HUES6 (cell line): ENCODE data around the gene HBD.

Source experiments
- H3K27ac ChIP-seq: 2 replicates; pipeline ENCODE4 v1.7.0; 2013; ENCODE audit warnings: low read depth, mild to moderate bottlenecking, low read length, inconsistent platforms
- H3K27me3 ChIP-seq: 2 replicates; pipeline ENCODE4 v1.6.1; 2013; ENCODE audit warnings: low read length; ENCODE audit not compliant: control insufficient read depth, insufficient read depth
- H3K36me3 ChIP-seq: 2 replicates; pipeline ENCODE4 v1.6.1; 2013; ENCODE audit warnings: low read length; ENCODE audit not compliant: control insufficient read depth, insufficient read depth
- H3K4me1 ChIP-seq: 2 replicates; pipeline ENCODE4 v1.6.1; 2013; ENCODE audit warnings: low read length; ENCODE audit not compliant: control insufficient read depth, insufficient read depth
- H3K4me3 ChIP-seq: 2 replicates; pipeline ENCODE4 v1.5.1; 2013; ENCODE audit warnings: low read depth, low read length
- H3K9ac ChIP-seq: one replicate; pipeline ENCODE4 v1.6.1; 2013; ENCODE audit warnings: mild to moderate bottlenecking, low read length
- H3K9me3 ChIP-seq: 2 replicates; pipeline ENCODE4 v1.6.1; 2013; ENCODE audit warnings: low read depth, low read length; ENCODE audit not compliant: control insufficient read depth, insufficient read depth

HBD gene

DNA sequence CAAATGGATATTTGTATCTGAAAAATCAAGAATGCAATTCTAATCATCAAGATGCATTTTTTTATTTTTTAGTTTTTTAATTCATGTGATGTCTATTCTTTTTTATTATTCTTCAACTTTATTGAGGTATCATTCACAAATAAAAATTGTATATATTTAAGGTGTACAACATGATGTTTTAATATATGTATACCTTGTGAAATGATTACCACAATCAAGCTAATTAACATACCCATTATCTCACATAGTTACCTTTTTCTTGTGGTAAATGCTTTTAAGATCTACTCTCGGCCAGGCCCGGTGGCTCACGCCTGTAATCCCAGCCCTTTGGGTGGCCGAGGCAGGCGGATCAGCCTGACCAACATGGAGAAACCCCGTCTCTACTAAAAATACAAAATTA, 11.1 kb downstream of the HBD start:
- H3K27me3 ChIP-seq: no peaks in the 10 kb centered on the region
- no peaks in the 10 kb centered on the region for H3K36me3 ChIP-seq
- no peak overlapping the region for H3K27ac ChIP-seq
- peaks cover 9% of the 10 kb centered on the region for H3K9me3 ChIP-seq
- no peak overlapping the region for H3K4me3 ChIP-seq
- H3K4me1 ChIP-seq: no peaks in the 10 kb centered on the region
- no peak overlapping the region for H3K9ac ChIP-seq

DNA sequence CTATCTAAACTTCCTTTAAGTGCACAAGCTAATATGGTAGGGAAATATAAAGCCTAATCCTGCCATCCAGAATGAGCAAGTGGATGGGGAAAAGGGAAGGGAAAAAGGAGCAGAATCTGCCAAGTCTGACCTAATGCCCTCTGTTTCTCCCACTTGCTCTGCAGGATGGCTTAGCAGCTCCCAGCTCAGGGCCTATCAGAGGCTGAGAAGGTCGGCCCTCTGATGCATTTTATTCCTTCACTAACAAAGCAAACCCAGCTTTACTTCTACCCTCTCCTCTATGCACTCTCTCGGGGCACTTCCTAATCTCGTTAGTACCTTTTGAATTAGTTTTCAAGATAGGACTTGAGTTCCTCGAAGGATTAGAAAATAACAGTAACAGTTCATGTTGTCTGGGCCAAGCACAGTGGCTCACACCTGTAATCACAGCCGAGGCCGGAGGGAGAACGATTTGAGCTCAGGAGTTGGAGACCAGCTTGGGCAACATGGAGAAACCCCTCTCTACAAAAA, 23.9 kb downstream of the HBD start:
- Histone ChIP-seq H3K27ac (no peak overlapping the region), H3K9me3 (no peaks in the 10 kb centered on the region), H3K36me3 (no peaks in the 10 kb centered on the region), H3K27me3 (no peaks in the 10 kb centered on the region), H3K9ac (no peak overlapping the region), H3K4me3 (no peak overlapping the region), H3K4me1 (no peaks in the 10 kb centered on the region)

- Histone ChIP-seq H3K4me3 (no peak overlapping the region), H3K36me3 (no peaks in the 10 kb centered on the region), H3K9ac (no peak overlapping the region), H3K27me3 (no peaks in the 10 kb centered on the region), H3K4me1 (no peaks in the 10 kb centered on the region), H3K9me3 (no peaks in the 10 kb centered on the region), H3K27ac (no peak overlapping the region)
Observed at GRCh38 chr11:5204787-5205186, 29.5 kb downstream of the HBD start.

DNA sequence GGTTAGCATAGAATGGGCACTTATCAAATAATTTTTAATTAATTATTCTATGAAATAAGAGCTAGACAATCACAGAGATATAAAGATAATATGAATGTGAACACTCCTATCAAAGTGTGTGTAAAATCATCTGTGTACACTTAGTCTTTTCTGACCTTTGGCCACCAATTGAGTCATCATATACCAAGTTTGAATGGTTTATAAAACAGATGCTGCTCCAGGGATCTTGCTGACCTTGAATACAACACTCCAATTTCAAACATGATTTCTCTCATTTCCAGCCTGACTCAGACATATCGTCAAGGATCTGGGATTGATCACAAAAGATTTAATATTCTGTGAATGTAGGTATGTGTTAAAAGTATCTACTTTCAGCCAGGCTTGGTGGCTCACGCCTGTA, 30.9 kb downstream of the HBD start:
- Histone ChIP-seq H3K27me3 (no peaks in the 10 kb centered on the region), H3K27ac (no peak overlapping the region), H3K36me3 (no peaks in the 10 kb centered on the region), H3K4me1 (no peaks in the 10 kb centered on the region), H3K4me3 (no peak overlapping the region), H3K9me3 (no peaks in the 10 kb centered on the region), H3K9ac (no peak overlapping the region)

GRCh38 chr11:5200582-5200981, 33.7 kb downstream of the HBD start, which contains the start of gene OR51V1:
Gene OR51V1 (minus strand): TSS chr11:5200682. CDS start chr11:5200682, 0 bp downstream.
- Histone ChIP-seq H3K27me3 (no peaks in the 10 kb centered on the region), H3K9me3 (no peaks in the 10 kb centered on the region), H3K27ac (no peak within 1 kb of the TSS), H3K4me1 (peaks cover 9% of the 10 kb centered on the region), H3K9ac (no peak within 1 kb of the TSS), H3K36me3 (no peaks in the 10 kb centered on the region), H3K4me3 (no peak within 1 kb of the TSS)

GRCh38 chr11:5198285-5198684, 36.0 kb downstream of the HBD start:
- Histone ChIP-seq H3K4me1 (peaks cover 9% of the 10 kb centered on the region), H3K27me3 (no peaks in the 10 kb centered on the region)

DNA sequence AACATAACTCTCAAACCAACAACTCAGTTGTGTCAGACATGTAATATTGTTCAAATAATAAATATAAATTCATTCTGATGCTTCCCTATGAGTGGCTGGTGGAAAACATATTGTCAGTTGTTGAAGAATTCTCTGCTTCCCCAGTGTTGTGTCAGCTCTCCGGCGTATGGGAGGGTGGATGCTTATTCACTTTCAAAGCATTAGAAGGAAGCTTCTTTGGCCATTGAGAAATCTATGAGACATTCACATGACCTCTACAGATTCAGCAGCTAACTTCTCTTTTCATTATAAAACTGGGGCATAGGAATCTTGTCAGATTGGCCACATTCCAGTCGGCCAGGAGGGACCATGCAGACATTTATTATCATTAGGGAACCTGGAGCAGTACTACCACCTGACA, 36.7 kb downstream of the HBD start:
- Histone ChIP-seq H3K9ac (no peak overlapping the region), H3K27me3 (no peaks in the 10 kb centered on the region), H3K4me1 (peaks cover 9% of the 10 kb centered on the region), H3K27ac (no peak overlapping the region), H3K4me3 (no peak overlapping the region), H3K9me3 (0 out of 2 replicates have a peak, but pooled peaks cover 3% of the 10 kb centered on the region), H3K36me3 (no peaks in the 10 kb centered on the region)

More at GRCh38 chr11:5198285-5198684, 36.0 kb downstream of the HBD start:
- Histone ChIP-seq H3K27ac (no peak overlapping the region), H3K9me3 (0 out of 2 replicates have a peak, but pooled peaks cover 2% of the 10 kb centered on the region), H3K9ac (no peak overlapping the region), H3K4me3 (no peak overlapping the region), H3K36me3 (no peaks in the 10 kb centered on the region)

DNA sequence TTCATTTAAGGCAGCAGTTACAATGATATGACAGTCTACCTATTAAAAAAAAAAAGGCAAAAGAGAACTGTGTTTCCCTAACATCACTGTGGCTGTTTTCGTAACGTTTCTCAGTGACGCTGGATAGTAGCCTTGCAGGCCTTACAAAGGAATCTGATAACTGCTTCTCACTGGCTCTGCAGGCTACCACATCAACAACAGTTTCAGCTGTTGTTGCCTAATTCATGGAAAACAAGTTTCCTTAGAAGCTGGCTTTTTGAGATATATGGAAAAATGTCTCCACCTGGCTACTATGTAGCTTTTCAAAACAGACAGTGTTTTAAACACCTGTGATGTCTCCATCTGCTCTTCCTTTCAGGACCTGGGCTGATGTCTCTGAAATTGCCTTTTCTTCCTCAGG, 37.6 kb downstream of the HBD start:
- Histone ChIP-seq H3K9ac (no peak overlapping the region), H3K9me3 (0 out of 2 replicates have a peak, but pooled peaks cover 4% of the 10 kb centered on the region), H3K27me3 (no peaks in the 10 kb centered on the region), H3K27ac (no peak overlapping the region), H3K4me3 (no peak overlapping the region), H3K36me3 (no peaks in the 10 kb centered on the region), H3K4me1 (peaks cover 9% of the 10 kb centered on the region)

GRCh38 chr11:5196067-5196466, 38.2 kb downstream of the HBD start:
- no peak overlapping the region for H3K4me3 ChIP-seq
- H3K4me1 ChIP-seq: peaks cover 9% of the 10 kb centered on the region
- 0 out of 2 replicates have a peak, but pooled peaks cover 4% of the 10 kb centered on the region for H3K9me3 ChIP-seq
- H3K27ac ChIP-seq: no peak overlapping the region
- H3K9ac ChIP-seq: no peak overlapping the region
- H3K27me3 ChIP-seq: no peaks in the 10 kb centered on the region
- no peaks in the 10 kb centered on the region for H3K36me3 ChIP-seq

- H3K4me1 ChIP-seq: peaks cover 9% of the 10 kb centered on the region
- H3K36me3 ChIP-seq: no peaks in the 10 kb centered on the region
- no peak overlapping the region for H3K4me3 ChIP-seq
- H3K27me3 ChIP-seq: no peaks in the 10 kb centered on the region
- H3K27ac ChIP-seq: no peak overlapping the region
- no peak overlapping the region for H3K9ac ChIP-seq
- peaks cover 18% of the 10 kb centered on the region; the same call in 1 of the 2 replicates for H3K9me3 ChIP-seq
Observed at GRCh38 chr11:5192738-5193137, 41.5 kb downstream of the HBD start.

DNA sequence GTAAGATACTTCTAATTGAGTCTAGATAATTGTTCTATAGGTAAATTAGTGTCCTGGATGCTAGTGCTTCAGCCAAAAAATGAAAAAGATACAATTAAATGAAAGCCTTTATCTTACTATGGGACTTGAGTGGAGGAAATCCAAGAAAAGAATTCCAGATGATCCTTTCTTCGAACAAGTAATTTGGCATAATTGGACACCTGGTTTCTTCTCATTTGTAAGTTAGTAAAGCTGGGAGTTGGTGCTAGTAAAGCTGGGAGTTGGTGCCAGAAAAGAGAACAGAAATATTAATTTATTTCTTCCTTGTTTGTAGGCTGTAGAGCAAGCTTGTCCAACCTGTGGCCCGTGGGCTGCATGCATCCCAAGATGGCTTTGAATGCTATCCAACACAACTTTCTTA, 46.1 kb downstream of the HBD start:
- Histone ChIP-seq H3K4me3 (no peak overlapping the region), H3K9ac (no peak overlapping the region), H3K4me1 (no peaks in the 10 kb centered on the region), H3K27me3 (no peaks in the 10 kb centered on the region), H3K36me3 (no peaks in the 10 kb centered on the region), H3K27ac (no peak overlapping the region), H3K9me3 (peaks cover 16% of the 10 kb centered on the region; the same call in 1 of the 2 replicates)
